ENCODE data around the gene IL17RD.

GRCh38 chr3:57140894-57141293, 24.3 kb downstream of the IL17RD start:
- no peak for TF ChIP-seq POLR2AphosphoS5 (IDR thresholded peaks at IDR 0.05; ENCODE audit: control insufficient read depth, insufficient read depth, low read depth, low read length)
- TF ChIP-seq USF1 (CRISPR knock-in tag; IDR thresholded peaks at IDR 0.05): no peak
- TF ChIP-seq KAT7 (CRISPR knock-in tag; IDR thresholded peaks at IDR 0.05; ENCODE audit: borderline replicate concordance): no peak
- TF ChIP-seq CTCF (IDR thresholded peaks at IDR 0.05 in 2 of 3, conservative IDR thresholded peaks at IDR 0.05 in 1 of 3; ENCODE audit: insufficient read depth in 2 of 3, low read depth in 1 of 3, low read length in 3 of 3): no peak
- no peak for TF ChIP-seq UBTF (IDR thresholded peaks at IDR 0.05; ENCODE audit: borderline replicate concordance in 1 of 2, low read depth in 2 of 2, low read length in 2 of 2)
- no peak for TF ChIP-seq TEAD1 (CRISPR knock-in tag; IDR thresholded peaks at IDR 0.05)
- TF ChIP-seq E2F5 (CRISPR knock-in tag; IDR thresholded peaks at IDR 0.05): no peak
- TF ChIP-seq TAF7 (tag; IDR thresholded peaks at IDR 0.05): no peak

All from K562 (cell line).